ENCODE results near the gene OR1J1.
A peak's percentile ranks its signal among the peaks of the same experiment; 100 is the strongest.

OR1J1 gene

GRCh38 chr9:122477826-122478225 lies at the start of gene OR1J1:
TSS of gene OR1J1 (minus strand) at chr9:122477926. CDS start at chr9:122477926, 0 bp downstream.
- no peak within 1 kb of the TSS for H3K27ac ChIP-seq
- DNase-seq (ENCODE audit: low read depth, low spot score) = no peak

- H3K27ac ChIP-seq = no peak within 1 kb of the TSS
- no peak for DNase-seq (ENCODE audit: low read depth, low spot score)
Observed at GRCh38 chr9:122527193-122527592, 49.5 kb upstream of the OR1J1 start, which contains the start of gene OR1N1. TSS of gene OR1N1 (minus strand) at chr9:122527293. CDS start at chr9:122527293, 0 bp downstream.

- H3K27ac ChIP-seq = no peak overlapping the region
- DNase-seq (ENCODE audit: low read depth, low spot score) = no peak
Observed at GRCh38 chr9:122526602-122527001, 48.9 kb upstream of the OR1J1 start.

GRCh38 chr9:122519376-122519775 lies 41.6 kb upstream of the OR1J1 start:
- no peak overlapping the region for H3K27ac ChIP-seq
- DNase-seq (ENCODE audit: low read depth, low spot score) = no peak

- no peak for DNase-seq (ENCODE audit: low read depth, low spot score)
- H3K27ac ChIP-seq = no peak within 1 kb of the TSS
Observed at GRCh38 chr9:122518841-122519240, 41.1 kb upstream of the OR1J1 start, which contains the start of gene OR1J4. TSS of gene OR1J4 (plus strand) at chr9:122519141. CDS start at chr9:122519141, 0 bp downstream.

GRCh38 chr9:122518226-122518625 lies 40.5 kb upstream of the OR1J1 start:
- DNase-seq (ENCODE audit: low read depth, low spot score) = no peak
- H3K27ac ChIP-seq = no peak overlapping the region

GRCh38 chr9:122510502-122510901 lies 32.8 kb upstream of the OR1J1 start, which contains the start of gene OR1J2:
TSS of gene OR1J2 (plus strand) at chr9:122510802. CDS start at chr9:122510802, 0 bp downstream.
- DNase-seq (ENCODE audit: low read depth, low spot score) = no peak
- no peak within 1 kb of the TSS for H3K27ac ChIP-seq

- H3K27ac ChIP-seq = no peak overlapping the region
- no peak for DNase-seq (ENCODE audit: low read depth, low spot score)
Observed at GRCh38 chr9:122506964-122507363, 29.2 kb upstream of the OR1J1 start.

- H3K27ac ChIP-seq = no peak overlapping the region
- DNase-seq (ENCODE audit: low read depth, low spot score) = peak; percentile 86
Observed at GRCh38 chr9:122498883-122499288, 21.2 kb upstream of the OR1J1 start.

GRCh38 chr9:122479062-122479461 lies 1.3 kb upstream of the OR1J1 start:
- no peak overlapping the region for H3K27ac ChIP-seq
- DNase-seq (ENCODE audit: low read depth, low spot score) = no peak

GRCh38 chr9:122477346-122477745 lies 380 bp downstream of the OR1J1 start:
- no peak overlapping the region for H3K27ac ChIP-seq
- DNase-seq (ENCODE audit: low read depth, low spot score) = no peak

- H3K27ac ChIP-seq = no peak overlapping the region
- DNase-seq (ENCODE audit: low read depth, low spot score) = no peak
Observed at GRCh38 chr9:122475717-122476116, 2.0 kb downstream of the OR1J1 start.

GRCh38 chr9:122474561-122474960 lies 3.2 kb downstream of the OR1J1 start:
- no peak for DNase-seq (ENCODE audit: low read depth, low spot score)
- no peak overlapping the region for H3K27ac ChIP-seq

GRCh38 chr9:122468735-122469134 lies 9.0 kb downstream of the OR1J1 start:
- no peak overlapping the region for H3K27ac ChIP-seq
- no peak for DNase-seq (ENCODE audit: low read depth, low spot score)

GRCh38 chr9:122466456-122466855 lies 11.3 kb downstream of the OR1J1 start:
- no peak overlapping the region for H3K27ac ChIP-seq
- no peak for DNase-seq (ENCODE audit: low read depth, low spot score)

- DNase-seq (ENCODE audit: low read depth, low spot score) = peak; percentile 53
- no peak overlapping the region for H3K27ac ChIP-seq
Observed at GRCh38 chr9:122464633-122465567, 12.8 kb downstream of the OR1J1 start.

GRCh38 chr9:122463828-122464632 lies 13.7 kb downstream of the OR1J1 start:
- DNase-seq (ENCODE audit: low read depth, low spot score) = no peak
- no peak overlapping the region for H3K27ac ChIP-seq

GRCh38 chr9:122457787-122458186 lies 19.9 kb downstream of the OR1J1 start:
- no peak for DNase-seq (ENCODE audit: low read depth, low spot score)
- no peak overlapping the region for H3K27ac ChIP-seq

GRCh38 chr9:122456123-122456522 lies 21.6 kb downstream of the OR1J1 start:
- DNase-seq (ENCODE audit: low read depth, low spot score) = no peak
- H3K27ac ChIP-seq = no peak overlapping the region

GRCh38 chr9:122453677-122454135 lies 24.0 kb downstream of the OR1J1 start:
- no peak overlapping the region for H3K27ac ChIP-seq
- DNase-seq (ENCODE audit: low read depth, low spot score) = no peak

All from epithelial cell of prostate (primary cell).